ENCODE data around the gene FCER1G. TPM values are rescaled to one million over a fixed set of nuclear protein-coding genes. Genes with fewer than 3 reads are reported as not detected.

The FCER1G gene
- total and polyA plus RNA-seq, 2 donors (not counting 3 experiments of a cell fraction or from before 2014, with no cell fraction given), result 1.1 to 1.6 TPM

GRCh38 chr1:161228032-161228431, 12.9 kb downstream of the FCER1G start:
- DNase-seq (ENCODE audit: low read depth, low spot score) (no peak), FAIRE-seq (no peak)
- Histone ChIP-seq H3K79me2 (ENCODE audit: control insufficient read depth, insufficient read depth, low read length) (no peaks in the 10 kb centered on the region), H4K20me1 (replicated peaks; ENCODE audit: control insufficient read depth, extremely low read depth, insufficient read depth, low read length) (no peaks in the 10 kb centered on the region), H3K27me3 (ENCODE audit: control insufficient read depth in 2 of 2, insufficient read depth in 2 of 2, low read length in 2 of 2) (no peaks in the 10 kb centered on the region), H3K9ac (replicated peaks; ENCODE audit: extremely low read depth, insufficient read depth, low read length) (peak overlapping the region; percentile 28), H3K9me3 (replicated peaks; ENCODE audit: control insufficient read depth, insufficient read depth, low read length) (no peaks in the 10 kb centered on the region), H3K4me2 (ENCODE audit: insufficient read depth, low read length) (peak overlapping the region; percentile 80), H3K4me1 (ENCODE audit: control insufficient read depth, extremely low read depth, insufficient read depth, low read length) (peaks cover 18% of the 10 kb centered on the region), H3K36me3 (ENCODE audit: control insufficient read depth in 2 of 2, extremely low read depth in 1 of 2, insufficient read depth in 2 of 2, low read length in 2 of 2) (peaks cover 10% of the 10 kb centered on the region in 2 experiments), H3K4me3 (replicated peaks in 1 of 3; ENCODE audit: insufficient read depth in 1 of 3, low read depth in 1 of 3, low read length in 3 of 3) (no peak overlapping the region), H3K27ac (ENCODE audit: insufficient read depth, low read depth, low read length) (peak overlapping the region; percentile 25), H3K9me1 (replicated peaks; ENCODE audit: control insufficient read depth, extremely low read depth, insufficient read depth, low read length) (no peaks in the 10 kb centered on the region), H2AFZ (ENCODE audit: low read depth, low read length) (peak overlapping the region; percentile 75)
- intact Hi-C loops (cut with micrococcal nuclease), result no loop called here
- POLR2A ChIA-PET, result no interaction called here
- CTCF ChIA-PET, result interaction anchor here (0.6 to 6.9 kb wide), 17 partner anchors 9 to 155 kb away, joined by 3 to 156 read pairs (median 4); partner anchors contain the start of genes ADAMTS4, CFAP126, FCER1G and NDUFS2
- dilution Hi-C loops (cut with MboI; ENCODE audit: extremely low pct_ligation_motif_present, low sequenced_read_pairs), result no loop called here
- TF ChIP-seq POLR2AphosphoS5 (IDR thresholded peaks at IDR 0.05; ENCODE audit: insufficient read depth, low read depth, low read length) (peak; percentile 1), GATA2 (IDR thresholded peaks at IDR 0.05; ENCODE audit: insufficient read depth, insufficient read length, low read depth, low read length) (no peak), POLR2A (IDR thresholded peaks at IDR 0.05; ENCODE audit: low read depth, low read length) (no peak)
- TF ChIP-seq, protein P1, sequence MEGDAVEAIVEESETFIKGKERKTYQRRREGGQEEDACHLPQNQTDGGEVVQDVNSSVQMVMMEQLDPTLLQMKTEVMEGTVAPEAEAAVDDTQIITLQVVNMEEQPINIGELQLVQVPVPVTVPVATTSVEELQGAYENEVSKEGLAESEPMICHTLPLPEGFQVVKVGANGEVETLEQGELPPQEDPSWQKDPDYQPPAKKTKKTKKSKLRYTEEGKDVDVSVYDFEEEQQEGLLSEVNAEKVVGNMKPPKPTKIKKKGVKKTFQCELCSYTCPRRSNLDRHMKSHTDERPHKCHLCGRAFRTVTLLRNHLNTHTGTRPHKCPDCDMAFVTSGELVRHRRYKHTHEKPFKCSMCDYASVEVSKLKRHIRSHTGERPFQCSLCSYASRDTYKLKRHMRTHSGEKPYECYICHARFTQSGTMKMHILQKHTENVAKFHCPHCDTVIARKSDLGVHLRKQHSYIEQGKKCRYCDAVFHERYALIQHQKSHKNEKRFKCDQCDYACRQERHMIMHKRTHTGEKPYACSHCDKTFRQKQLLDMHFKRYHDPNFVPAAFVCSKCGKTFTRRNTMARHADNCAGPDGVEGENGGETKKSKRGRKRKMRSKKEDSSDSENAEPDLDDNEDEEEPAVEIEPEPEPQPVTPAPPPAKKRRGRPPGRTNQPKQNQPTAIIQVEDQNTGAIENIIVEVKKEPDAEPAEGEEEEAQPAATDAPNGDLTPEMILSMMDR (IDR thresholded peaks at IDR 0.05; ENCODE audit: extremely low read depth in 1 of 2, insufficient read depth in 1 of 2, low read depth in 1 of 2, low read length in 2 of 2), result no peak
- BruUV-seq (replicated peaks), result no TSS peak

- H3K4me3 ChIP-seq (replicated peaks in 1 of 3; ENCODE audit: insufficient read depth in 1 of 3, low read depth in 1 of 3, low read length in 3 of 3), result no peak overlapping the region
- POLR2A ChIA-PET, result no interaction called here
- no peak for FAIRE-seq
- intact Hi-C loops (cut with micrococcal nuclease) (no loop called here), dilution Hi-C loops (cut with MboI; ENCODE audit: extremely low pct_ligation_motif_present, low sequenced_read_pairs) (no loop called here)
- no peaks in the 10 kb centered on the region for H3K9me3 ChIP-seq (replicated peaks; ENCODE audit: control insufficient read depth, insufficient read depth, low read length)
- CTCF ChIA-PET, result interaction anchor here (1.5 to 6.9 kb wide), 5 partner anchors 11 to 153 kb away, joined by 4 to 156 read pairs (median 39); no protein-coding TSS in a partner anchor
- H3K27ac ChIP-seq (ENCODE audit: insufficient read depth, low read depth, low read length), result no peak overlapping the region
- H3K9ac ChIP-seq (replicated peaks; ENCODE audit: extremely low read depth, insufficient read depth, low read length), result no peak overlapping the region
- no peak for DNase-seq (ENCODE audit: low read depth, low spot score)
- no peaks in the 10 kb centered on the region for H4K20me1 ChIP-seq (replicated peaks; ENCODE audit: control insufficient read depth, extremely low read depth, insufficient read depth, low read length)
- no peak overlapping the region for H2AFZ ChIP-seq (ENCODE audit: low read depth, low read length)
- no peak overlapping the region for H3K4me2 ChIP-seq (ENCODE audit: insufficient read depth, low read length)
- H3K9me1 ChIP-seq (replicated peaks; ENCODE audit: control insufficient read depth, extremely low read depth, insufficient read depth, low read length), result no peaks in the 10 kb centered on the region
- peaks cover 18% of the 10 kb centered on the region for H3K4me1 ChIP-seq (ENCODE audit: control insufficient read depth, extremely low read depth, insufficient read depth, low read length)
- H3K27me3 ChIP-seq (ENCODE audit: control insufficient read depth in 2 of 2, insufficient read depth in 2 of 2, low read length in 2 of 2), result no peaks in the 10 kb centered on the region
- H3K36me3 ChIP-seq (ENCODE audit: control insufficient read depth in 2 of 2, extremely low read depth in 1 of 2, insufficient read depth in 2 of 2, low read length in 2 of 2), result peaks cover 10% of the 10 kb centered on the region in 2 experiments
- no peaks in the 10 kb centered on the region for H3K79me2 ChIP-seq (ENCODE audit: control insufficient read depth, insufficient read depth, low read length)
- TF ChIP-seq, protein P1 (IDR thresholded peaks at IDR 0.05; ENCODE audit: extremely low read depth in 1 of 2, insufficient read depth in 1 of 2, low read depth in 1 of 2, low read length in 2 of 2), result peak in 1 of 2 donors; percentile 6
- TF ChIP-seq FOS (IDR thresholded peaks at IDR 0.05; ENCODE audit: borderline replicate concordance, insufficient read depth, low read length), result no peak
- no TSS peak for BruUV-seq (replicated peaks)
Observed at GRCh38 chr1:161229896-161230295, 14.8 kb downstream of the FCER1G start.

Measured in endothelial cell of umbilical vein (primary cell).